GM21529 (cell line): Measurements from ENCODE around the gene IL36RN.
"Not testable (repeated sequence)": the region's sequence is repeated elsewhere in the genome, so short reads cannot be mapped to it uniquely, and the experiment has no call there.

Source experiments
- ATAC-seq: cut with Tn5 transposase; IDR thresholded peaks from one replicate; pipeline ENCODE4 v1.9.1; 2021; ENCODE audit not compliant: unreplicated experiment

Gene IL36RN

GRCh38 chr2:113096842-113097618 is 38.0 kb downstream of the IL36RN start:
- ATAC-seq: not testable (repeated sequence)

GRCh38 chr2:113098041-113098440 is 39.0 kb downstream of the IL36RN start:
- peak; percentile 62 for ATAC-seq

- ATAC-seq: no peak
Measured at GRCh38 chr2:113098532-113098931, 39.5 kb downstream of the IL36RN start.

GRCh38 chr2:113102133-113102532 is 43.1 kb downstream of the IL36RN start:
- ATAC-seq: no peak

GRCh38 chr2:113103277-113103676 is 44.3 kb downstream of the IL36RN start:
- ATAC-seq: no peak

GRCh38 chr2:113104054-113104611 is 45.1 kb downstream of the IL36RN start:
- no peak for ATAC-seq

- no peak for ATAC-seq
Measured at GRCh38 chr2:113105047-113105785, 46.2 kb downstream of the IL36RN start.

- ATAC-seq: no peak
Measured at GRCh38 chr2:113111121-113111520, 52.1 kb downstream of the IL36RN start.

- no peak for ATAC-seq
Measured at GRCh38 chr2:113111823-113112287, 52.9 kb downstream of the IL36RN start.

GRCh38 chr2:113112441-113112840 is 53.4 kb downstream of the IL36RN start:
- no peak for ATAC-seq

GRCh38 chr2:113112871-113113270 is 53.9 kb downstream of the IL36RN start:
- ATAC-seq: no peak

GRCh38 chr2:113113807-113114206 is 54.8 kb downstream of the IL36RN start:
- no peak for ATAC-seq
